DMS79 treated with DMSO at 0.1 percent for 48 hours (cell line): Measurements from ENCODE around the gene WDR27.
"Not testable (repeated sequence)": the region's sequence is repeated elsewhere in the genome, so short reads cannot be mapped to it uniquely, and the experiment has no call there.

Source experiments
- DNase-seq: peaks from one replicate; lab custom pipeline; 2025; lab: John Stamatoyannopoulos, UW

Gene WDR27

DNA sequence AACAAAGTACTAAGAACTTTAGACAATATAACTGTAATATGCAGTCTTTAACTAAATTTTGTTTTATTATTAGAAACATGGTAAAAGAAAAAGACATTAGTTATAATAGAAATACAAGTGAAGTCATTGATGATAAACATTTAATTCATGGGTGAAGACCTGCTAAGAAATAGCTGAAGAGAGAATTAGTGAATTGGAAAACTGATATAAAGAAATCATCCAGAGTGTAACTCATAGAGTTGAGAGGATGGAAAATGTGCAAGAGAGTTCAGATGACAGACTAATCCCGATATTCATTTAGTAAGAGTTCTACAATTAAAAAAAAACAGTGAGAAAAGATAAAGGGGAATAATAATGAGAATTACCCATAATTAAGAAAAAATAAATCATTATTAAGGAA lies 227.5 kb downstream of the WDR27 start:
- DNase-seq: no peak

DNA sequence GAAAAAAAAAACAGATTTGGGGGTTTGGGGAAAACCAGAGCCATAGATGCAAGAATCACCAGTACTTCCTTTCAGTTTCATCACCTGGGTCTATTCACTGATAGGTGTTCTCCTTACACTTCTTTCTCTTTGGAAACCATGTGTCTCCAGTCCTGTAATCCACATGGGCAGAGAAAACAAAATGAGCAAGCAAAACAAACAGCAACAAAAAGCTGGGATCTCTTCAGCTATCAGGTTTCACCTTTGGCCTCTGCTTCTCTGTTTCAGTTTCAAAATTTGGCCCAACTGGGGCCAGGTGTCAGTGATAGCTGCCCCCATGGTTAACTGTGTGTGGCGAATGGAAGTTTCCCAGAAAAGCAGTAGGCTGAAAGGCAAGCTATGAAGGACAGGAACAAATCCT lies 228.2 kb downstream of the WDR27 start:
- no peak for DNase-seq

DNA sequence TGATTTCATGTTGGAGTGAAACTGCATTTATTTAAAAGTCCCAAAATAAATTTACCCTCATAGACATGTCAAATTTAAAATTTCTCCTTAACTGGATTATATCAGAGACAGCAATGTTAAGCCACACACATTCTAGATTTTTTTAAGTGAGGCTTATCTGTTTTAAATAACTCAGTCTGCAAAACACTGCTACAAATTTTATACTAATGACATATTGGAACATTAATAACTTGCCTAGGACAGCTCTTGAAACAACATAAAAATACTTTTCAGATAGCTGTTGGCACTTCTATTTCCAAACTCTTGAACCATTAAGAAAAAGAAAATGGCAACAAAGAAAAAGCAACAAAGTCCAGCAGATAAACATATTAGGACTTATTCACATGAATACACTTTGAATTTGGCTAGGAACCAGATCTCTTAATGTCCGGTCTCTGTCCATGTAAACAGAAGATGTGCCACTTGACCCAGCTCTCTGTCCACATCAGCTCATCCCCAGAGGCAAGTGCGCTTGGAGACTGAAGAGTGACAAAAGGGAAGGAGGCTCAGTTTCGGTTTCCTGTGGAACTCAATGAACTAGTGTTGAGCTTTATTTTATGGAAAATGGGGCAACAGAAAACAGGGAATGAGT lies 228.9 kb downstream of the WDR27 start:
- DNase-seq: no peak

DNA sequence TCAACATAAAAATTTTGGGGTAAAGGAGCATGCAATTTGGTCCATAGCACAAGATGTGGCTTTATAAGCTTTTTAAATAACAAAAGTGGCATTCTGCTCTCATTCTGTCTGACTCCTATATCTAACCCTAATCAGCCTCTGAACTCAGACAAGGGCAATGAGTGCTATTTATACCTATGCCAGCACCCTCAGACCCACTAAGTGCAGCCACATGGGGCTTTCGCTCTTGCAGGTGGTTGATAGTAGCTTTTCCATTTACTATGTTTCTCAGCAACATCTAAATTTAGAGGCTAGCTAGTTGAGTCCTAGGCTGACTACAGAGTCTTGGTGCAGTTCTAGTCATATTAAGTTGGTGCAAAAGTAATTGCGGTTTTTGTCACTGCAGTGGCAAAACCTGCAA lies 231.0 kb downstream of the WDR27 start:
- no peak for DNase-seq

DNA sequence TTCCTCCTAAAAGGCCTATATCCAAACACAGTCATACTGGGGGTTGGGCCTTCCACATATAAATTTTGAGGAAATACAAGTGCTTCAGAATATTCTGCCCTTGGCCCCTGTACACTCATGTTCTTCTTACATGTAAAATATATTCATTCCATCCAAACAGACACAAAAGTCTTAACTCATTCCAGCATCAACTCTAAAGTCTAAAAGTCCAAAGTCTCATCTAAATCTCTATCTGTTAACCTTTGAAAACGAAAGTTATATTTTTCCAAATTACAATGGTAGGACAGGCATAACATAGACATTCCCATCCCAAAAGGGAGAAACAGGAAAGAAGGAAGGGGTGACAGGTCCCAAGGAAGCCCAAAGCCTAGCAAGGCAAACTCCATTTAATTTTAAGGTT lies 232.8 kb downstream of the WDR27 start:
- DNase-seq: no peak

- not testable (repeated sequence) for DNase-seq
These were observed 234.1 kb downstream of the WDR27 start for GRCh38 chr6:169467755-169468154.

- not testable (repeated sequence) for DNase-seq
These were observed 235.6 kb downstream of the WDR27 start for GRCh38 chr6:169466256-169466655.

GRCh38 chr6:169457762-169458161 lies 244.1 kb downstream of the WDR27 start:
- no peak for DNase-seq

- no peak for DNase-seq
These were observed 245.0 kb downstream of the WDR27 start for GRCh38 chr6:169456840-169457239.

DNA sequence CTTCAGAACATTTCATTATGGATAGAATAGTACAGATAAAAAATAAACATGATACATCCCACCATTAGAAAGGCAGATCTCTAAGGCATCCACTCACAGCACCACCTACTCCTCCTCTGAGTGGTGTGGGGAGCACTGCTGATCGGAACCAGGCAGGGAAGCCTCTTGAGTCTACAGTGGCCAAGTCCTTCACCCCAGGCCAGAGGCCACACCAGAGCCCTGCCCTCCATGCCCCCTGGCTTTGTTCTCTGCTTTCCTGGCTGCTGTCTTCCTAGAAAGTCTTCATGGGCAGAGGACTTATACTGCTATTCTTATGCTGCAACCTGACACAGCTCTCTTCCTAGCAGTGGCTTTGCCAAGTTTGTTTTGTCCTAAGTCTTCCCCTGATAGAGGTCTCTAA lies 246.4 kb downstream of the WDR27 start:
- DNase-seq: no peak

GRCh38 chr6:169454872-169455204 lies 247.0 kb downstream of the WDR27 start:
- DNase-seq: no peak

DNA sequence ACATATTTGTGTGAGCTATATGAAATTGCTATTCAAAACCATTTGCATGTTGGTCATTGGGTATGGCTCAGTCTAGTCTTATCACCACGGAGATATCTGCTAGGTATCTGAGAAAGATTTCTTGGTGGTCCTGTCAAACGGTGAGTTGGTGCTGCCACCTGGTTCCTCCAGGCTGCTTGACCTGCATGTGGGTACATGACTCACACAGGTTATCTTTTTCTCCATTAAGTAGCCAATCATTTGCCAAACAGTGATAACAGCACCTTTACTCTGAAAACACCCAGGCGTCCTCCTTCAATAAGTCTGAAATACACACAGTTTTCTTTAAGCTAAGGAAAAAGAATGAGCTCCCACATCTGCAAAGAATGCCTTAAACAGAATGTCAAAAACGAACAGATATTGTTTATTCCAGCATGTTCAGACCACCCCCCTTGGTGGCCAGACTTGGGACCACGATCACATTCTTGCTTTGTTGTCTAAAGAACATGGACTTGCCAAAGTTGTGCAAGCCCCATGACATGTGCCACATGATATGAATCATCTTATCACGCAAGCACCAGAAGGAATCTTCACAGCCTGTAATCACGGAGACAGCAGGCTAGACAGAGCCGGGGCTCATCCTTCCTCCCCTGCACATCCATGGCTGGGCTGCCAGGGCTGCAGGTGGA lies 247.5 kb downstream of the WDR27 start:
- DNase-seq: no peak

- DNase-seq: no peak
These were observed 248.8 kb downstream of the WDR27 start for GRCh38 chr6:169452869-169453620.

- no peak for DNase-seq
These were observed 249.5 kb downstream of the WDR27 start for GRCh38 chr6:169452117-169452868.

DNA sequence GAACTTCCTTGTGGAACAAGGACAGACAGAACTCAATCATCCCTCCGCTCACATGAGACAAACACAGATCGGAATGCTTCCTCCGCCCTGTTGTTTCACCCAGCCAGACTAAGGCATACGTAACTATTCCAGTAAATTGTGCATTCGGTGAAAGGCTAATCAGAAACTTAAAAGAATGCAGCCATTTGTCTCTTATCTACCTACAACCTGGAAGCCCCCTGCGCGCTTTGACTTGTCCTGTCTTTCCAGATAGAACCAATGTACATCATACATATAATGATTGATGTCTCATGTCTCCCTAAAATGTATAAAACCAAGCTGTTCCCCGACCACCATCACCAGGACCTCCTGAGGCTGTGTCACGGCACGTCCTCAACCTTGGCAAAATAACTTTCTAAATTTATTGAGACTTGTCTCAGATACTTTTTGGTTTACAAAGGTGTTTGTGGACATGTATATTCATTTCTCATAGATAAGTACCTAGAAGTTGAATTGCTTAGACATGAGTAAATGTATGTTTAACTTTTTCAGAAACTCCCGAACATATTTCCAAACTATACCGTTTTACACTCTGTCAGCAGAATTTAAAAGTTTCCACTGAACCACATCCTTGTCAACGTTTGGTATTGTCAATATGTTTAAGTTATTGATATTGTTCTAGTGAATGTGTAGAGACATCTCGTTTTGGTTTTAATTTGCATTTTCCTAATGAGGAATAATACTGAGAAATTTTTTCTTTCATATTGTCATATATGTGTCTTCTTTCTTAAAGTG lies 250.6 kb downstream of the WDR27 start:
- DNase-seq: no peak

DNA sequence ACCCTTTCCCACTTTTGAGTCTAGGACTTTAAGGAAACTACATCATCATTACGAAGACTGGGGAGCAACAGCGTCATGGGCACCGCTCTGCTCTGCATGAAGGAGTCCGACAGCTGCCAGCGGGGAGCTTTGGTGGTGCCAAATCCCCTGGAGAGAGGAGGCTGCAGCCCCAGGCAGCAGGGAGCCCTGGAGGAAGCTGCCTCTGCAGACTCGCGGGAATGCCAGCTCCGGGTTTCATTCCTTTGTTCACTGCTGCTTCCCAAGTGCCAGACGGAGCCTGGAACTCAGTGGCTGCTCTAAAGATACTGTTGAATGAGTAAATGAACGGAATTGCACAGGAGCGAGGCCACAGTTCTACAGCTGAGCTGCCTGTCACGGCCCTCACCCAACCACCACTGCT lies 251.7 kb downstream of the WDR27 start:
- DNase-seq: no peak

DNA sequence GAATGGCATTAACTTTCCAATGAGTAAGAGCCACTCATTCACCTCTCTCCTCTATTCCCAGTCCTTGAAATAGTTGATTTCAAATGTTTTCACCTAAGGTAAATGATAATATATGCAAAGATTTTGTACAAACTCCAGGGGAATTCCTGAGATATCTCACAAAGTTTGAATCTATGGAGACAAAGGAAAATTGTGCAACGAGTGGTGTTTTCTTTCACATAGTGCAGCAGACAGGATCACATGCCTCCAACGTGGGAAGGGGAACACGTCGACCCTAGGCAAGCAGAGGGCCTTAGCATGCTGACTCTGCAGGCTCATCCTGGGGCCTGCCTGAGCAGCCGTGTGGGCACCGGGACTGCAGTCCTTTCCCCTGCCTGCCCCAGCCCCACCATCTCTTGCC lies 252.6 kb downstream of the WDR27 start:
- DNase-seq: no peak

DNA sequence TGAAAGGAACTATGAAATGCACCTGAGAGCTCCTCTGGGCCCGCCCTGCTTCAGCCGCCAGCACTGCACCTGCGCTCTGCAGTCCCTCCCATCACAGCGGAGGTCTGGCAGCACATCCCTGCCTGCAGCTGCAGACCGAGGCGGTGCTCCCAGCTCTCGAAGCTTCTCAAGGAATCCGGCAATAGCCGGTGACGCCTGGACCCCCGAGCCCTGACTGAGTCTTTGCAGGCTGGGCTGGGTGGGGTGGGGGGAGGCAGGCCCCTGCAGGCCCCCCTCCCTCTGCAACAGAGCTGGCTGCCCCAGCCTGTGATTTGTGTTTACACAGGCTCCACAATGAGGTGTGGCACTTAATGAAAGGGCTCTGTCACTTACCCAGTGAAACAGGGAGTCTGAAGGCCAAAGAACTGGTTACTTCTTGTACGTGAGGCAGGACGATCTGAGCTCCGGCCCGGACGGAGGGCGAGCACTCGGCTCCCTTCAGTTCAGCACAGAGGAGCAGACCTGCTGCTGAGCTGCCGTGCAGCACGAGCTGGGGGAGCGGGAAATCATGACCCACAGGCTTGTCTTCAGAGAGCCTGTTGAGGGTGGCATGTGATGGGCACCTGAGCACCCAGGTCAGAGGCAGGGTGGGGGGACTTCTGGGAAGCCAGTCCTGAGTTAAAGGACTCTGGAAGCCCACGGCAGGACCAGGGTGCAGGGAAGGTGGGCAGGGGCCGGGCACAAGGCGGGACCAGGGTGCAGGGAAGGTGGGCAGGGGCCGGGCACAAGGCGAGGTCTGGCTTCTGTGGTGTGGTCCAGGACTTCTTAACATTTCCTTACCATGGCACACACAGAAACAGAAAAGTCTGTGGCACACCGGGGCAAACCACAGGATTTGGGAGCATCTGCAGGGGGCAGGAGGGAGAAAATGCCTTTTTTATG lies 255.9 kb downstream of the WDR27 start:
- peak; percentile 54 for DNase-seq

- DNase-seq: no peak
These were observed 256.6 kb downstream of the WDR27 start for GRCh38 chr6:169445227-169445626.

DNA sequence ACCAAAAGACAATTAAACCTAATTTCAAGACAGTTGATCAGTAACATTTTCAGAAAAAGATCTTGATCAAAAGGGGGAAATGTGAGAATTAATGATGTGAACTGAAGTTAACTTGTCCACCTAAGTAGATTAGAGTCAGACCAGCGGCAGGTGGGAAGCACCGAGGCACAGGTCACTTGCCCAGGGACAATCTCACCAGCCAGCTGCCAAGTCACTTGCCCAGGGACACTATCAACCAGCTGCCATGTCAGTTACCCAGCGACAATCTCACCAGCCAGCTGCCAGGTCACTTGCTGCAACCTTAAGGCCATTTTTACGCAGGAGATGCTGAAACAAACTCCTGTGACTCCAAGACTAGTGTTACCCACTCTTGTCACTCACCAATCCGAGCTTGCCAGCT lies 260.5 kb downstream of the WDR27 start:
- DNase-seq: no peak

DNA sequence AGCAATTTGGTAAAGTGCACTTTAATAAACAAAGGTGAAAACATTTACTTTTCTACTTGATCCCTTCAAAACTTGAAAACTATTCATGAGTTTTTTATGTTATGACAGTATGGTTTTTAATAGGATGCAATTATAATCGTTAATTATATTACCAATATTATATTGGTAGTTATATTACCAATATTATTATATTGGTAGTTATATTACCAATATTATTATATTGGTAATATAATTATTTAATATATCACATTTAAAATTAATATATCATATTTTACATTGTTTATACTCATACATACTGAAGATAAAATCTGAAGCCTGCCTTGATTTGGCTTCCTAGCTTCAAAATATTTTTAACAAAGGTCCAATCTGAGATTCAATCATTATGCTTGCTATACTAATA lies 262.1 kb downstream of the WDR27 start:
- no peak for DNase-seq
